H7 (cell line): ENCODE measurements around the gene SBK3. TPM values are rescaled to one million over a fixed set of nuclear protein-coding genes. Genes with fewer than 3 reads are reported as not detected.

ENCODE experiments used
- DNase-seq: peaks from one replicate; pipeline ENCODE4 v3.0.0; 2012
- H3K27me3 ChIP-seq: 2 replicates; pipeline ENCODE4 v1.6.0; 2011; ENCODE audit warnings: mild to moderate bottlenecking, low read length; ENCODE audit not compliant: control insufficient read depth, insufficient read depth
- H3K36me3 ChIP-seq: replicated peaks from 2 replicates; pipeline ENCODE4 v1.5.1; 2011; ENCODE audit warnings: low read length; ENCODE audit not compliant: control insufficient read depth, insufficient read depth
- H3K4me3 ChIP-seq: 2 replicates; pipeline ENCODE4 v1.5.1; 2011; ENCODE audit warnings: low read depth, mild to moderate bottlenecking, control low read depth, low read length, moderate library complexity; ENCODE audit not compliant: insufficient read depth
- total RNA-seq: library from RNA; depleted of rRNA; stranded (reverse); fragments of >200 nt; shearing (Covaris generic); gene quantifications from 2 replicates; pipeline ENCODE4 v1.2.3, GENCODE V29; 2014

Gene SBK3
- total RNA-seq, 1 experiment from 2014 or later: 0.17 TPM

DNA sequence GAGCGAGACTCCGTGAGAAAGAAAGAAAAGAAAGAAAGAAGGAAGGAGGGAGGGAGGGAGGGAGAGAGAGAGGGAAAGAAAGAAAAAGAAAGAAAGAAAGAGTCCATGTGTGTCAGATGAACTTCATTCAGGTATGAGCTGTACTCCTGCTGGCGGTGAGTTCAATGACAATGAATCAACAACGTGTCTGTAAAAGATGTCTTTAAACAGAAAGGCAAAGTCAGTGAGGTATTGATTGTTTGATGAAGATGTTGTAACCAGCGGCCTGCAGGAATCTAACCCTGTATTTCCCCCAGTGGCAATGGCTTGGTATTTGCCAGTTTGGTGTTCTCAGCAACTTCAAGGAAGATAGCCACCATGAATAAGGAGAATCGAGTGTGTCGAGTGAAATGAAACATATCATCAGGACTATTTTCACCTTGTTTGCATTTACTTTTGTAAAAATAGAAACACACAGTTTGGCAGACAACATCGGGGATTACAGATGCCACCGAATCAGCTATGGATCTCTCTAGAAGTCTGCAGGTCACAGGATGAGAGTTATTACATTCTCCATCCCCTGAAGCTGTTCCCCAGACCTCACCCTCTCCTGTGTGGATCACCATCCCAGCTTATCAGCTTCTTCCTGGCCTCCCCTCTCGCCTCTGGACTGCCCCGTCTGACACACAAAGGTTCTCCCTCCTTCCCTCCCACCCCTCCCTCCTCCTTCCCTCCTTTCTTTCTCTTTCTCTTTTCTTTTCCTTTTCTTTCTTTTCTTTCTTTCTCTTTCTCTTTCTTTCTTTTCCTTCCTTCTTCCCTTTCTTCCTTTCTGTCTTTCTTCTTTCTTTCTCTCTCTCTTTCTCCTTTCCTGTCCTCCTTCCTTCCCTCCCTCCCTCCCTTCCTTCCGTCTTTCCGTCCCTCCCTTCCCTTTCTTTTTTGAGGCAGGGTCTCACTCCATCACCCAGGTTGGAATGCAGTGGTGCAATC lies 8.2 kb upstream of the SBK3 start:
- DNase-seq: peak; percentile 39
- H3K27me3 ChIP-seq: no peaks in the 10 kb centered on the region
- no peaks in the 10 kb centered on the region for H3K36me3 ChIP-seq
- H3K4me3 ChIP-seq: no peak overlapping the region

DNA sequence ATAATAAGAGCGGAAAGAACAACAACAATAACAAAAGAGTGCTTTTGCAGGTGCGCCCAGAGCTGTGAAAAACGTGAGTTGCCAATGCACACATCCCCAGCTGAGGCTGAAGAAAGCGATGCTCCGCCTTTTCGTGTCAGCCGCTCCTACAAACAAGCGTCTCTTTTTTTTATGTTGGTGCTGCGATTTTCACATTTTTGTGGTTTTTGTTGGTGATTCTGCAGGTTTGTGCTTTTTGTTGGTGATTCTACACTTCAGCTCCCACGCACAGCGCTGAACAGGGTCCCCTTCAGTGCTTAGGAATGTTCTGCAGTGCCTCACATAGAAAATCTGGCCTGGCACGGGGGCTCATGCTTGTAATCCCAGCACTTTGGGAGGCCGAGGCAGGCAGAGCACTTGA lies 7.3 kb upstream of the SBK3 start:
- no peaks in the 10 kb centered on the region for H3K27me3 ChIP-seq
- no peak overlapping the region for H3K4me3 ChIP-seq
- peak; percentile 45 for DNase-seq
- no peaks in the 10 kb centered on the region for H3K36me3 ChIP-seq

DNA sequence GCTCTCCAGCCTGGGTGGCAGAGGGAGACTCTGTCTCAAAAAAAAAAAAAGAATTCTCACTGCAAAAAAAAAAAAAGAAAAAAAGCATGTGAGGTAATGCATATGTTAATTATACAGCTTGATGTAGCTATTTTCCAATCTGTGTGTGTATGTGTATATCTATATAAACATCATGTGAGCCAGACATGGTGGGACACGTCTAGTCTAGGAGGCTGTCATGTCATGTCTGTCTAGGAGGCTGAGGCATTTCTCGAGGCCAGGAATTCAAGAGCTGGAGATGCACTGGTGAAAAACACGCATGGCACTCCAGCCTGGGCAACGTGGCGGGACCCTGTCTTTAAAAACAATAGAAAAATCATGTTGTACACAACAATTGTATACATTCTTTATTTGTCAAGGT lies 6.9 kb upstream of the SBK3 start:
- no peaks in the 10 kb centered on the region for H3K27me3 ChIP-seq
- no peak overlapping the region for H3K4me3 ChIP-seq
- peak; percentile 6 for DNase-seq
- H3K36me3 ChIP-seq: no peaks in the 10 kb centered on the region

DNA sequence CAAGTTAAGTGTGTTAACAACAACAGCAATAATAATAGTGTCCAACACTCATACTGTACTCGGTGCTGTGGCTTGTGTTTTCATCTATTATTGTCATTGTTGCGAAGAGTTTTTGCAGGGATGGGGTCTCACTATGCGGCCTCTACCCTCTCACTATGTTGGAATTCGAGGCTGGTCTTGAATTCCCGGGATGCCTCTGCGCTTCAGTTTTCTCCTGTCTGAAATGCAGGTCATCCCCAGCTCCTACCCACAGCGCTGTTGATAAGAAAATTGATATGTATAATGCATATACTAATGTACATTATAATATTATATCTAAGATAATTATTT lies 4.9 kb upstream of the SBK3 start:
- peak; percentile 65 for DNase-seq
- H3K36me3 ChIP-seq: no peaks in the 10 kb centered on the region
- peak overlapping the region; percentile 52 for H3K4me3 ChIP-seq
- no peaks in the 10 kb centered on the region for H3K27me3 ChIP-seq

DNA sequence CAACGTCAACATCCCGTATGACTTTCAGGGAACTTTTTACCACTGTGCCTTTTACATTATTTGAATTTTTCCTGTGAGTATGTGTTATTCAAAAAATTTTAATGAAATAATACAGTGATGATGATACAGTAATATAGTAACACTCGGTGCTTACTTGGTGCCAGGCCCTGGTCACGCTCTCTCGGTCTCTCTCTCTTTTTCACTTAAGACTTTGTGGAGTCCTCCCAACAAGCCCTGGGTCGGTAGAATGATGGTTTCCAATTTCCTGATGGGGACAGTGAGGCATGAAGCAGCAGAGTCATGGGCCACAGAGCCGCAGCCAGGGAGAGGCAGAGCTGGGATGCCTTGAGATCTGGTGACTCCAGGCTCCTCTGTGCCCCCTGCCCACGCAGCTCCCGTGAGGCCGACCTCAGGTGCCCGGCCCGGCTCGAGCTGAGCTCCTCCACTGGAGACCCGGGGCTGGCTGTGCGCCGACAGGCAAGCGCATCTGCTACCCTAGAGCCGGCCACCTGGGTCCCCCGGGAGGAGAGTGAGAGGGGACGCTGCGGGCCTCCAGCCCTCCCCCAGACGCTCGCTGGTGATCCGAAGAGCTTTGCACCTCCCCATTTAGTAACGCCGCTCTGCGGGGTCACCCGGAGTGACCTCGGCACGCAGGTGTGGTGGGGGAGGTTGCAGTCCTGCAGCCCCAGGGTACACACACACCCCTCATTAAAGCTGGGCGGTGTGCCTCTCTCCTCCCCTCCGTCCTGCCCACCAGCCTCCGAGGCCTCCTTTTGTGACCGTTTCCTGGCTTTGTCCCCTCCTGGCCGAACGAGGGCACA lies 4.4 kb upstream of the SBK3 start:
- Histone ChIP-seq H3K36me3 (no peaks in the 10 kb centered on the region), H3K4me3 (peak overlapping the region; percentile 52), H3K27me3 (no peaks in the 10 kb centered on the region)
- DNase-seq: peak; percentile 91

DNA sequence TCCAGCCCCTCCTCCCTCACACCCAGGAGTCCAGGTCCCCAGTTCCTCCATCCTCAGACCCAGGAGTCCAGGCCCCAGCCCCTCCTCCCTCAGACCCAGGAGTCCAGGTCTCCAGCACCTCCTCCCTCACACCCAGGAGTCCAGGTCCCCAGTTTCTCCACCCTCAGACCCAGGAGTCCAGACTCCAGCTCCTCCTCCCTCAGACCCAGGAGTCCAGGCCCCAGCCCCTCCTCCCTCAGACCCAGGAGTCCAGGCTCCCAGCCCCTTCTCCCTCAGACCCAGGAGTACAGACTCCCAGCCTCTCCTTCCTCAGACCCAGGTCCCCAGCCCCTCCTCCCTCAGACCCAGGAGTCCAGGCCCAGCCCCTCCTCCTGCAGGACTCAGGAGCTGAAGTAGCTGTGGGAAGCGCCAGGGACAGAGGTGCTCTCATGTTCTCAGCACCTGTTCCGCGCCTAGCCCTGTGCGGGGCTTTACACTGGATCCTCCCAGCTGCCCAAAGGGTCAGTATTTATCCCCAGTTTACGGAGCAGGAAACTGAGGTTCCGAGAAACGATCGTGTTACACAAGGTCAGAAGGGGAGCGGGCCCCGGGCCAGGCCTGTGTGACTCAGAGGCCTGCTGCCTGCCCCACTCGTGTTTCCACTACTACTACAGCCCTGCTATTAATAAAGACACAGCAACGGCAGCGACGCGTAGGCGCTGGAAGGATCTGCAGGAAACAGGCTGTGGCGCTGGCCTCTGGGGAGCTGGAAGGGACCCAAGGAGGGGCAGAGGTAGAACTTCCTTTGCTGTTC lies 1.7 kb upstream of the SBK3 start:
- H3K36me3 ChIP-seq: no peaks in the 10 kb centered on the region
- no peak overlapping the region for H3K4me3 ChIP-seq
- H3K27me3 ChIP-seq: no peaks in the 10 kb centered on the region
- peak; percentile 65 for DNase-seq

DNA sequence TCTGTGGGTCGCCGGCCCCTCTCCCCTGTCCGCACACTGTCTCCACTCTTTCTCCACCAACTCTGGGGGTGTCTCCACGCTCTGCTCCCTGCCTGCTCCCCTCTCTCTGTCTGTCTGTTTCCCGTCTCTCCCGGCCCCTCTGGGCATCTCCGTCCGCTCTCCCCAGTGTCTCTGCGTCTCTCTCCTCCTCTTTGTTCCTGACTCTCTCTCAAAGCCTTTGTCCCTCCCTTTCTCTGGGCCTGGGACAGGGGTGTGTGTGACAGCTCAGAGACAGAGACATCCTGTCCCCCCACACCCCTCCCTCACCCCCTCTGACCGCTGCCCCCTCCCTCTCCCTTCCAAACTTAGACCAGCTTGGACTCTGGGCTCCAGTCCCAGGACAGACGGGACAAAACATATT lies 668 bp upstream of the SBK3 start:
- no peak overlapping the region for H3K4me3 ChIP-seq
- peak; percentile 48 for DNase-seq
- no peaks in the 10 kb centered on the region for H3K36me3 ChIP-seq
- no peaks in the 10 kb centered on the region for H3K27me3 ChIP-seq

DNA sequence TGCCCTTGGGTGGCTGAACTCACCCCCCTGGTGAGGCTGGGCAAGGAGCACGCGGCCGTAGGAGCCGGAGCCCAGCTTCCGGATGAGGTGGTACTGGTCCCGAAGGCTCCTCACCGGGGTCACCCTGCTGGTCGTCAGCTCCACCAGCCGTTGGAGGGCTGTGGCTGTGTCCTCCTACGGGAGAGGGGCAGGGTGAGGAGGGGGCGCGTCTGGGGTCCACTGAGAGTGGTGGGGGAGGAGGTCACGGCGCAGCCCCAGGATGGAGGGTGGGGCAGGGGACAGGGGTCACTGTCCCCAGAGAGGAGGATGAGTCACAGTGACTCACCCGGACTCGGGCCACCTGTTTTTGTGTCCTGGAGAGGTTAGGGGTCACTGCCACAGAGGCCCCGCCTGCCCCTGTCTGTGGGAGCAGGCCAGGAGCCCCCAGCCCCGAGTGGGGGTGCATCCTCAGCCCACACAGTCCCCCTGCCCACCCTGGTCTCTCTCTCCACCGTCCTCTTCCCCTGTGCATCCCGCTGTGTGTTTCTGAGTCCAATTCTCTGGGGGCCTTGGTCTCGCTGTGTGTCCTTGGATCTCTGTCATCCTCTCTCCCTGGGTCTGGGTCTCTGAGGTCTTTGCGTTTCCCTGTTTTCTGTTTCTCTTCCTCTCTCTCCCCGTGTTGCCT lies 435 bp downstream of the SBK3 start:
- no peaks in the 10 kb centered on the region for H3K36me3 ChIP-seq
- DNase-seq: peak; percentile 52
- H3K27me3 ChIP-seq: no peaks in the 10 kb centered on the region
- H3K4me3 ChIP-seq: no peak overlapping the region

DNA sequence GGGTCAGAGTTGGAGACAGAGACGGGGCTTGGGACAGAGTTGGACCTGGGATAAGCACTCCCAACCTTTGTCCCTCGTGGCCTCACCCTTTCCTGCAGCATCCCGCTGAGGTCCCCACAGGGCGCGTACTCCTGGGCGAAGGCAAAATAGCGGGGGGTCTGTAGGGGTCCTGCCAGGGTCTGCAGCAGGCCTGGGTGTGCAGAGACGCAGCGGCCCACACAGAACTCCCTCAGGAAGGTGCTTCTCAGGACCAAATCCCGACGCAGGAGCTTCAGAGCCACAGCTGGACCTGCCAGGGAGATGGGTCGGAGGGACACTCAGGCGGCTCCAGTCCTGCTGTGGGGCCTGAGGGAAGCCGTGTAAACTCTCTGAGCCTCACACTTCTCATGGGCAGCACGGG lies 1.3 kb downstream of the SBK3 start:
- Histone ChIP-seq H3K4me3 (no peak overlapping the region), H3K27me3 (no peaks in the 10 kb centered on the region), H3K36me3 (no peaks in the 10 kb centered on the region)
- peak; percentile 55 for DNase-seq

DNA sequence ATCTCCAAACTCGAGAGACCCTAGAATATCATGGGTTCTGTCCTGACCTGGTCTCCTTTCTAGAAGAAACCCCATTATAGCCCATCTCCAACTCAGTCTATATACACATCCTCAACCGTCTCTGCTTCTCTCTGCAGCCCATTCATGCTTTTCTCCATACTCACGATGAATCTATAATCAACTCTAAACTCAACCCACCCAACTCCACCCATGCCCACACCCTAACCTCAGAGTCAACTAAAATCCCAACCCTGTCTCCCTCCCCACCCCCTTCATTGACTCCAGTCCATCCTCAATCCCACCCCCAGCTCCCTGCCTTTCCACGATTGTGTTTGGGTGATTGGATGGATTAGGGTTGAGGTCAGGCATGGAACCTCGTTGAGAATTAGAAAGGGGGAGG lies 1.8 kb downstream of the SBK3 start:
- DNase-seq: peak; percentile 23
- Histone ChIP-seq H3K4me3 (no peak overlapping the region), H3K27me3 (no peaks in the 10 kb centered on the region), H3K36me3 (no peaks in the 10 kb centered on the region)

DNA sequence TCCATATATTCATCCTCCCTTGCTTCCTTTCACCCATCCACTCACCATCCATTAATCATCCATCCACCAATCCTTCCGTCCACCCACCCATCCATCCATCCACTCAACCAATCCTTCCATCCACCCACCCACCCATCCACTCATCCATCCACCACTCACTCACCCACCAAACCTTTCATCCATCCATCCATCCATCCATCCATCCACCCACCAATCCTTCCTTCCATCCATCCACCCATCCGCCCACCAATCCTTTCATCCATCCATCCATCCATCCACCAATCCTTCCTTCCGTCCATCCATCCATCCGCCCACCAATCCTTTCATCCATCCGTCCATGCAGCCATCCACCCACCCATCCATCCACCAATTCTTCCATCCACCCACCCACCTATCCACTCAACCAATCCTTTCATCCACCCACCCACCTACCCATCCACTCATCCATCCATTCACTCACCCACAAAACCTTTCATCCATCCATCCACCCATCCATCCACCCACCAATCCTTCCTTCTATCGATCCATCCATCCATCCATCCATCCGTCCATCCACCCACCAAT lies 3.0 kb downstream of the SBK3 start:
- Histone ChIP-seq H3K4me3 (no peak overlapping the region), H3K36me3 (no peaks in the 10 kb centered on the region), H3K27me3 (no peaks in the 10 kb centered on the region)
- no peak for DNase-seq

DNA sequence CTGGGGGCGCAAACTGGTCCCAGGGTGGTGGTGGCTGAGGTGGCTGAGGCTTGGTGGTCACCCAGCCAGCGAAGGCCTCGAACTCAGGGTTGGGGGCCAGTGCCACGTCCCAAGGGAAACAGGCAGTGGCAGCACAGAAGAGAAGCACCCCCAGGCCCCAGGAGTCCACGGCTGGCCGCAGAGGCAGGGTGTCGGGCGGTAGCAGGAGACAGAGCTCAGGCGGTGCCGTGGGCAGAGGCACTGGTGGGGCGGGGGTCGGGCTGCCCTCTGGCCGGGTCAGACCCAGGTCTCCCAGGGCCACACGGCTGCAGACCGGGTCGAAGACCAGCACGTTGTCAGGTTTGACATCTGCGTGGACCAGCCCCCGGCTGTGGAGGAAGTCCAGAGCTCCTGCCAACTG lies 4.3 kb downstream of the SBK3 start:
- Histone ChIP-seq H3K36me3 (no peaks in the 10 kb centered on the region), H3K4me3 (no peak overlapping the region), H3K27me3 (no peaks in the 10 kb centered on the region)
- peak; percentile 54 for DNase-seq

DNA sequence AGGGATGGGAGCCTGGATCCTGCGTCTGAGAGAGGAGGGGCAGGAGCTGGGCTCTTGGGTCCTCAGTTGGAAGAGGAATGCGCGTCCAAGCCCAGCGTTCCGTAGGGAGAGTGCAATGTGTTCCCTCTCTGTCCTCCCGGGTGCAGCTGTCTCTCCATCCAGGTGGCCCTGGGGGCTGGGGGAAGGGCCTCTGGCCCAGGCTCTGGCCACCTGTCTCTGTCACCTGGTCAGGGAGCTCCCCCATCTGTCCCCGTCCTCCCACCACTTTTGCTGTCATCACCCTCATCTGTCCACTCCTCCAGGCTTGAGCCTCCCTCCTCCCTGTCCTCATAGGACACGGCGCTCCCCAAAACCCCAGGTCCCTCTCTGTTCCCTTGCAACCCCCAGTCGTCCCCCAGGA lies 4.7 kb downstream of the SBK3 start:
- Histone ChIP-seq H3K4me3 (no peak overlapping the region), H3K27me3 (no peaks in the 10 kb centered on the region), H3K36me3 (no peaks in the 10 kb centered on the region)
- no peak for DNase-seq
